ENCODE measurements around the gene FNTB. TPM values are rescaled to one million over a fixed set of nuclear protein-coding genes. Genes with fewer than 3 reads are reported as not detected.
A peak's percentile ranks its signal among the peaks of the same experiment; 100 is the strongest.

Gene FNTB
- polyA plus RNA-seq, 1 donor from 2014 or later = 6.7 TPM

DNA sequence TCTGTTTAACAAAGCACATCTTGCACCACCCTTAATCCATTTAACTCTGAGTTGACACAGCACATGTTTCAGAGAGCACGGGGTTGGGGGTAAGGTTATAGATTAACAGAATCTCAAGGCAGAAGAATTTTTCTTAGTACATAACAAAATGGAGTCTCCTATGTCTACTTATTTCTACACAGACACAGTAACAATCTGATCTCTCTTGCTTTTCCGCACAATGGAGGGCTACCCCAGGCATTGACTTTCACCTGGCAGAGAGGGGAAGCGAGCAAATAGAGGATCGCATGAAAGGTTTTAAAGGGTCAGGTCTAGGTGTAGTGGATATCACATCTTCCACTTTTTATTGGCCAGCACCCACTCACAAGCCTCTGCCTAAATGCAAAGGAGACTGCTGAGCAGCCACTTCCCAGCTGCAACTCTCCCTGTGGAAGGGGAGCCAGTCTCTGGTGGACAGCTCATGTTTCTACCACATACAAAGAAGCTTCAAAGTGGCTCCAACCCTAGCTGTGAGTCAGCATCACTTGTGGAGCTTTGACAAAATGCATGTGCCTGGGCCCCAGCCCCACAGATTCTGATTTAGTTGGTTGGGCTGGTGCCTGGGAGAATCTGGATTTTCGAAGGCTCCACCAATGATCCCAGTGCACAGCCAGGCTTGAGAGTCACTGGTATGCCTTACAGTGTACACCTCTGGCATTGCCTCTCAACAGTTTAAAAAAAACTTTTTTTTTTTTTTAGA, 7.2 kb upstream of the FNTB start:
- Histone ChIP-seq H3K27ac (ENCODE audit: low read length) (no peak overlapping the region), H3K36me3 (ENCODE audit: insufficient read depth, low read length) (no peaks in the 10 kb centered on the region)

DNA sequence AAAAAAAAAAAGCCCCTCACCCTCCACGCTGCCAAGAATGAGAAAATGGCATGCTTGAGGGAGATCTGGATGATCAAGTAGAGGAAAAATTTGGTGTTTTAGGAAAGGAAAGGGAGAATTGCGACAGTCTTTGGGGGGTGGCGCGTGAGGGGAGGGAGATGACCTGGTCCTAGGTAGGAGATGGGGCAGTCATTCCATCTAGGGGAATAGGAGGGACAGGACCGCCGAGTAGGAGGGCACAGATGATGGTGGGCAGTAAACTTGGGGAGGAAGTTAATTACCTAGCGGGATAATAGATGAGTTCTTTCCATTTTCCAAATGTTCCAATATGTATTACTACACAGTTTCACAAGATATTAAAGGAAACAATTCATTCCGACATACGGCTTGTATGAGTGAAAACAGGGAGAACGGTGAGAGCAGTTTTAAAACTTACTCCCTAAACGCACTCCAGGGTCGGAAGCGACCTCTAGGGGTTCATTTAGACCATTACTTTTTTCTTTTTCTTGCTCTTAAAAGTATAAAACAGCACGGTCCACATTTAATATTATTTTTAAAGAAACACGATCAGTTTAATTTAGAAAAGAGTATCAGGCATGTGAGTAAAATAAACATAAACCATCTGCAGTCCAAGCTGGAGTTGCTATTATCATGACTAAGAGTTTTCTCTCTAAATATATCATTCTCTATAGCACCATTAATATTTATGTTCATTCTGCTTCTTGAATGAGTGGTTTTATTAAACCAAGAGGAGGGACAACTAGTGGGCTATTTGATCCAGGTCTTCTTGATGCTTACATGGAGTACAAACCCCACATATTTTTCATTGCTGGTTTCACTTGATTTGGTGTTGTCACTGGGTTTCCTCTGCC, 3.0 kb upstream of the FNTB start:
- Histone ChIP-seq H2AFZ (ENCODE audit: low read depth, low read length) (no peak overlapping the region), H4K20me1 (ENCODE audit: insufficient read depth) (no peaks in the 10 kb centered on the region), H3K4me2 (ENCODE audit: low read length) (no peak overlapping the region), H3K36me3 (ENCODE audit: insufficient read depth, low read length) (no peaks in the 10 kb centered on the region), H3K9me2 (ENCODE audit: insufficient read depth, low read length) (no peaks in the 10 kb centered on the region), H3K27ac (ENCODE audit: low read length) (no peak overlapping the region), H3K9me3 (ENCODE audit: low read length) (no peaks in the 10 kb centered on the region), H3K4me3 (ENCODE audit: low read length) (no peak overlapping the region), H3K27me3 (ENCODE audit: insufficient read depth, low read depth, low read length) (no peaks in the 10 kb centered on the region), H3K9ac (ENCODE audit: low read length) (no peak overlapping the region), H3F3A (ENCODE audit: insufficient read depth, low read length, poor library complexity, severe bottlenecking) (no peaks in the 10 kb centered on the region), H3K79me2 (replicated peaks; ENCODE audit: insufficient read depth, low read length) (peaks cover 11% of the 10 kb centered on the region)
- peak; percentile 59 for TF ChIP-seq SMC3 (conservative IDR thresholded peaks at IDR 0.05; ENCODE audit: poor library complexity)
- no peak for TF ChIP-seq MXI1 (conservative IDR thresholded peaks at IDR 0.05; ENCODE audit: poor library complexity, severe bottlenecking)
- TF ChIP-seq CTCF (IDR thresholded peaks at IDR 0.05; ENCODE audit: poor library complexity, severe bottlenecking) = peak; percentile 68
- TF ChIP-seq RAD21 (conservative IDR thresholded peaks at IDR 0.05) = peak; percentile 67

More for the DNA sequence above, 7.2 kb upstream of the FNTB start:
- H3K79me2 ChIP-seq (replicated peaks; ENCODE audit: insufficient read depth, low read length) = no peaks in the 10 kb centered on the region
- no peaks in the 10 kb centered on the region for H3K9me2 ChIP-seq (ENCODE audit: insufficient read depth, low read length)
- H4K20me1 ChIP-seq (ENCODE audit: insufficient read depth) = no peaks in the 10 kb centered on the region
- no peaks in the 10 kb centered on the region for H3K9me3 ChIP-seq (ENCODE audit: low read length)
- no peak overlapping the region for H3K4me2 ChIP-seq (ENCODE audit: low read length)
- TF ChIP-seq CTCF (IDR thresholded peaks at IDR 0.05; ENCODE audit: poor library complexity, severe bottlenecking) (no peak), TAF1 (IDR thresholded peaks at IDR 0.05; ENCODE audit: low read depth) (no peak), POLR2AphosphoS5 (IDR thresholded peaks at IDR 0.05) (no peak), SMC3 (conservative IDR thresholded peaks at IDR 0.05; ENCODE audit: poor library complexity) (no peak), MXI1 (conservative IDR thresholded peaks at IDR 0.05; ENCODE audit: poor library complexity, severe bottlenecking) (no peak), RAD21 (conservative IDR thresholded peaks at IDR 0.05) (no peak), EP300 (conservative IDR thresholded peaks at IDR 0.05; ENCODE audit: poor library complexity, severe bottlenecking) (no peak), EZH2 (IDR thresholded peaks at IDR 0.05; ENCODE audit: borderline replicate concordance, insufficient read depth, low read length, poor library complexity, severe bottlenecking) (no peak)
- TF ChIP-seq, protein P1, sequence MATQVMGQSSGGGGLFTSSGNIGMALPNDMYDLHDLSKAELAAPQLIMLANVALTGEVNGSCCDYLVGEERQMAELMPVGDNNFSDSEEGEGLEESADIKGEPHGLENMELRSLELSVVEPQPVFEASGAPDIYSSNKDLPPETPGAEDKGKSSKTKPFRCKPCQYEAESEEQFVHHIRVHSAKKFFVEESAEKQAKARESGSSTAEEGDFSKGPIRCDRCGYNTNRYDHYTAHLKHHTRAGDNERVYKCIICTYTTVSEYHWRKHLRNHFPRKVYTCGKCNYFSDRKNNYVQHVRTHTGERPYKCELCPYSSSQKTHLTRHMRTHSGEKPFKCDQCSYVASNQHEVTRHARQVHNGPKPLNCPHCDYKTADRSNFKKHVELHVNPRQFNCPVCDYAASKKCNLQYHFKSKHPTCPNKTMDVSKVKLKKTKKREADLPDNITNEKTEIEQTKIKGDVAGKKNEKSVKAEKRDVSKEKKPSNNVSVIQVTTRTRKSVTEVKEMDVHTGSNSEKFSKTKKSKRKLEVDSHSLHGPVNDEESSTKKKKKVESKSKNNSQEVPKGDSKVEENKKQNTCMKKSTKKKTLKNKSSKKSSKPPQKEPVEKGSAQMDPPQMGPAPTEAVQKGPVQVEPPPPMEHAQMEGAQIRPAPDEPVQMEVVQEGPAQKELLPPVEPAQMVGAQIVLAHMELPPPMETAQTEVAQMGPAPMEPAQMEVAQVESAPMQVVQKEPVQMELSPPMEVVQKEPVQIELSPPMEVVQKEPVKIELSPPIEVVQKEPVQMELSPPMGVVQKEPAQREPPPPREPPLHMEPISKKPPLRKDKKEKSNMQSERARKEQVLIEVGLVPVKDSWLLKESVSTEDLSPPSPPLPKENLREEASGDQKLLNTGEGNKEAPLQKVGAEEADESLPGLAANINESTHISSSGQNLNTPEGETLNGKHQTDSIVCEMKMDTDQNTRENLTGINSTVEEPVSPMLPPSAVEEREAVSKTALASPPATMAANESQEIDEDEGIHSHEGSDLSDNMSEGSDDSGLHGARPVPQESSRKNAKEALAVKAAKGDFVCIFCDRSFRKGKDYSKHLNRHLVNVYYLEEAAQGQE (IDR thresholded peaks at IDR 0.05; ENCODE audit: borderline replicate concordance) = no peak
- no peak overlapping the region for H3K9ac ChIP-seq (ENCODE audit: low read length)
- H2AFZ ChIP-seq (ENCODE audit: low read depth, low read length) = no peak overlapping the region
- no peak overlapping the region for H3K4me3 ChIP-seq (ENCODE audit: low read length)
- H3K27me3 ChIP-seq (ENCODE audit: insufficient read depth, low read depth, low read length) = no peaks in the 10 kb centered on the region
- H3F3A ChIP-seq (ENCODE audit: insufficient read depth, low read length, poor library complexity, severe bottlenecking) = no peaks in the 10 kb centered on the region
